Activated CD8-positive, alpha-beta memory T cell treated with anti-CD3 and anti-CD28 coated beads, Interleukin-2, amount 50 U/mL, for 24 hours (primary cell): ENCODE data around the gene REG3A.

Experiments
- DNase-seq: peaks from one replicate; pipeline ENCODE4 v3.0.0-alpha.2; 2020; ENCODE audit errors: extremely low read depth

Gene REG3A

DNA sequence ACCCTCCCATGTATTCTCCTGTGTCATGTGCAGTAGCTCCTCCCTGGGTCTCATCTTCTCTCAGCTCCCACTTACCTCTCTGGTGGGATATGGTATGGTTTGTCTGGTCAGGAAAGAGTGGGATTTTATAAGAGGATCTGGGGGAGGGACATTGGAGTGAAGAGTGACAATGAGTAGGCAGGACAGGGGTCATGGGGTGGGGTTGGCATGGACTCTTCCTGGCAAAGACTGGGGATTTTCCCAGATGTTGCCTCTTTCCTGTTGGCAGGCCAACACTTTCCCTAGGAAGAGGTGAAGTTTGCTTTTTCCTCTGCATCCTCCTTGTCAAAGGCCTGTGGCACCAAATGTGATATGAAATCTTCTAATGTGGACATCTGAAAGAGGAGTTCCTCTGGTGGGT is at the start of gene REG3A:
Gene REG3A (minus strand): TSS at position 101 of the 400 bp plus-strand sequence. CDS start 348 bp downstream, outside the sequence.
- no peak for DNase-seq

DNA sequence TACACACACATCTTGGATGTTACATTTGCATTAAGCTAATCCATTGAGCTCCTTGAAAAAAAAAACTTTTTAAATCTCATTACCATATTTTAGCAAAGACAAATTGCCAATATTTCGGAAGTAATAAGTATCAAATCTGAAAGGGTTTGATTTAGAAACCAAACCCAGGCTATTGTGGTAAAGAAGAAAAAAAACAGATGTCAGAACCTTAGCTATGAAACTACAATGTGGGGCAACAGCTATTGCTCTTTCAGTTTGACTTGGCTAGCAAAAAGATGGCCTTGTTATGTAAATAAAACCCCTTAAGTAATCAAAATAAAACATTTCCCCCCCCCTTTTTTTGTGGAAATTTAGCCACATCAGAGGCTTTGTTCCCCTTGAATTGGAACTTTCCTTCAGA is 41.2 kb upstream of the REG3A start:
- no peak for DNase-seq

DNA sequence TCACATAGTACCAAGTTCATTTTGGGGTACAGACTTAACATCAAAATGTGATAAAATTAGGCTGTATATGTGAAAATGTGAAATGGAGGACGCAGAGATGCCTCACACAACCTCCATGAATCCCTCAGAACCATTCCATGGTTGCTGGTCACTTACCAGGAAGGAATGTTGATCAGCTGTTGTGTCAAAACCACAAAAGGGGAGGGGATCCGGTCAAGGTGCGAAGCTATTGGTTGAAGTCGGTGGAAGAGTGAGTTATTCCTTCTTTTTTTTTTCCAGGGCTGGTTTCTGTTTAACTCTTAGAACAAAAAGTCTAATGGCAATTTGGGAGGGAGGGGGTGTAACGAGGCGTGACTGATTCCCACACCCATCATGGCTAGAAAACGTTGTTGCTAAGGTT is 32.3 kb upstream of the REG3A start:
- DNase-seq = no peak

DNA sequence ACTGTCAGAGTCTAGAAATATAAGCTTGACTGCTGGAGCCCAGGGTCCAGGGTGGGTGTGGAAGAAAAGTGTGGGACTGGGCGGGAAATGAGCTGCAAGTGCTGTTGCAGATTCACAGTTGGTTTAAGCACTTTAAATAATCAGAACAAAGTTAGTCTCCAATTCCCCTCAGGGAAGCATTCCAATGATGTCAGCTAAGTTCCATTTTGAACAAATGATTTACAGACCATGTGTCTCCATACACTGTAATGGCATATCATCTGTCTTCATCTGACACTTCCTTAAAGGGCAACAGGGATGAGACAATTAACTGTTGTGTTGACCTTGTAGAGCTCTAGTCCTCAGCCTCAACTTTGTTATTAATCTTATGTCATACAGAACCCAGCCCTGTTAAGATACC is 31.5 kb upstream of the REG3A start:
- no peak for DNase-seq

DNA sequence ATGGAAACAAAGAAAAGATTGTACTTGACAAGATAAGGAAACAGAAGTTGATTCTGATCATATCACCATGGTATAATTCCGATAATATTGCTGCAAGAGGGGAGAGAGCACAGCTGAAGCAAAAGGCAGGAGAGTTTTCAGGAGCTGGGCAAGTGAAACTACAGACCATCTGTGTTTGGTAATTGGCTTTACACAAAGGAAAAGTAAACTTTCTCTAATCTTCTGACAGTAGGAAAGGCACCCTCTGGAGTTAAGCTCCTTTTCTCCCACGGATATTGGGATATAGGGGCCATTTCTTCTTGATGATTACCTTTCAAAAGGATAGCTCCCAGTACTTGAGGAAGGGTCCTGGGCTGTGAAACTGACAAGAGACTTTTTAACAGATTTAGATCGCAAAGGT is 29.9 kb upstream of the REG3A start:
- DNase-seq = no peak

DNA sequence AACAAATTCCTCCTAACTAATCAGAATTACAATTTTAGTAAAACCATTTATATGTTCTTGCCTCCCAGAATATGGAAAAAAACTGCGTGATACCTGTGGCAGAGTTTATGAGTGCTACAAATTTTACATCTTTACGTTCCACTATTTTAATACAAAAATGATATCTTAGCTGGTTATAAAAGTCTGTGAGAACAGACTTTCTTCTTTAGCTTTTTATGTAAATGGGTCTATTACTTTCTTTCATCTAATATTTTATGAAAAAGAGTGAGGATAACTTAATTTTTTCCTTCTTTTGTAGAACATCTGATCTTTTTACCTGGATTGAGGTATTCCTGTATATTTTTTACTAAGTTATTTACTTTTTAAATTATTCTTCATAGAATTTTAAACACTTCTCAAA is 22.1 kb upstream of the REG3A start:
- DNase-seq = no peak

DNA sequence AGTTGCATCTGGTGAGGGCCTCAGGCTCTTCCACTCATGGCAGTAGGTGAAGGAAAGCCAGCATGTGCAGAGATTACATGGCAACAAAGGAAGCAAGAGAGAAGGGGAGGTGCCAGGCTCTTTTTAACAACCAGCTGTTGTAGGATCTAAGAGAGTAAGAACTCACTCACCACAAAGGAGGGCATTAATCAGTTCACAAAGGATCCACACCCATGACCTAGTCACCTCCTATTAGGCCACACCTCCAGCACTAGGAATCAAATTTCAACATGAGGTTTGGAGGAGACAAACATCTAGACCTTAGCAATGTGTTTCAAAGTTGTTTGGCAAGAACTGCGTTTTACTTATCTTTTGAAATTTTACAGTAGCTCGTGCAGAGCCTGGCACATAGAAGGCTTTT is 20.5 kb upstream of the REG3A start:
- DNase-seq = no peak

DNA sequence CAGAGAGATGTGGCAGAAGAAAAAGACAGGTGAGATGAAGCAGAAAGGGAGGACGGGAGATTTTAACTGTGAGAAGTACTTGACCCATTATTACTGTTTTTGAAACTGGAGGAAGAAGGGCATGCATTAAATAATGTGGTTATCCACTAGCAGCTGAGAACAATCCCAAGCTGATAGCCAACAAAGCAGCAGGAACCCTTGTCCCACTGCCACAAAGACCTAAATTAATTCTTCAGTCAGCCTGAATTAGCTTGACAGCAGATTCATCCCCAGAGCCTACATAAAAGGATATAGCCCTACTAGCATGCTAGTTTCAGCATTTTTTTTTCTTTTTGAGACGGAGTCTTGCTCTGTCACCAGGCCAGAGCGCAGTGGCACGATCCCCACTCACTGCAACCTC is 19.5 kb upstream of the REG3A start:
- no peak for DNase-seq

DNA sequence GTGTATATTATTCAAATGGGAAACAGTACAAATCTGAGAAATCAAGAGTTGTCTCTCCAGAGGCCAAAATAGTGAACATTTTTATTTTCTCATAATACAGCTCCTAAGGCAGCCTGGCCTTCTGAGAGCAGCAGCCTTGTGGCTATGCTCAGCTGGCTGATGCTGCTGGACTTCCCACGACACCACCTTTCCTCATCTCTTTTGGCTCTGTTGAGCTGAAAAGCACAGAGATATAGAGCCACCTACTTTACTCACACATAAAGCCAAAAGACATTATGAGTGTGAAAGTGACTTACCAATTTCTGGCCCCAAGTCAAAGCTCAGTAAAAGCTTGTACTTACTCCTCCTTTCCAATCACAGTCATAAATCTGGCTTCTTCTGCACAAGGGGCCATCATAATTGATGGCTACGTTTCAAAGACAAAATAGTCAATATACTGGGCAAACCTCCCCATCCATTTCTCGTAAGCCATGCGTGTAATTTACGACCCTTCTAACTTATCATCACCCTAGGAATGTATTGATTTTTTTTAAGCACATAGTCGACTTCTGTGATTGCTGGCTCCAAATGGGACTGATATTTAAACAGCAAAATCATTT is 18.6 kb upstream of the REG3A start:
- no peak for DNase-seq

DNA sequence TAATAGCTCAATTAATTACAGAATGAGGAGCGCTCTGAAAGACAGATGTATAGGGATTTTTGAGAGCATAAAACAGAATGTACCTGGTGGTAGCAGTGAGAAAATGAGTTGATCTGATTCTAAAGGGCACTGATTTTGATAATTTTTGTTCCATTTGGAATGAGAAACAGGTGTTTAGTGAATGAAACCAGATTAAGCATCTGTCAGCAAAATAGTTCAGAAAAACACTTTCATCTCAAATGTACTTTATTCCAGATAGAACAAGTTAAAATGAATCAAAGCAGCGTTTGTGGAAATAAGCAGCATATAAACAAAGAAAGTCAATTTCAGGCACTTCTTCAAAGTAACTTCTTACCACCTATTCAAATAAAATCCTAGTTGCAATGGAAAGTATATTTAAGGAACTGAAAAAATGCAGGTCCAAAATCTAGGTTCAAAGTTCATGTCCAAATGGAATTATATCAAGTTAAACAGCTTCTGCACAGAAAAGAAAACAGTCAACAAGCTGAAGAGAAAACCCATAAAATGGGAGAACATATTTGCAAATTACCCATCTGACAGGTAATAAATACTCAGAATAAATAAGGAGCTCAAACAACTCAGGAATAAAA is 11.9 kb upstream of the REG3A start:
- DNase-seq = no peak

DNA sequence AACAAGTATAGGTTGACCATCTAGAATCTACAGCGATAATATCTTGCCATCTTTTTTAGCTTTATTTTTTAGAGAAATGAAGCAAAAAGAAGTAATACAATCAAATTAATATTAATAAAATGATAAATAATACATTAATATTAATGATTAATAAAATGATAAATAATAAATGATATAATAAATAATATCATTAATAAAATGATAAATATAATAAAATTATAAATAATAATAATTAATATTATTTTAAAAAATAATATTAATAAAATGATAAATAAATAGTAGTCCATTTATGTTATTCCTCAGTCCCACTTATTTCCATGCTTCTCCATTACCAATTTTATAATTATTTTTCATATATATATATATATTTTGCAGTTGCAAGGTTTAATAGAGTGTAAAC is 3.2 kb upstream of the REG3A start:
- DNase-seq = no peak

DNA sequence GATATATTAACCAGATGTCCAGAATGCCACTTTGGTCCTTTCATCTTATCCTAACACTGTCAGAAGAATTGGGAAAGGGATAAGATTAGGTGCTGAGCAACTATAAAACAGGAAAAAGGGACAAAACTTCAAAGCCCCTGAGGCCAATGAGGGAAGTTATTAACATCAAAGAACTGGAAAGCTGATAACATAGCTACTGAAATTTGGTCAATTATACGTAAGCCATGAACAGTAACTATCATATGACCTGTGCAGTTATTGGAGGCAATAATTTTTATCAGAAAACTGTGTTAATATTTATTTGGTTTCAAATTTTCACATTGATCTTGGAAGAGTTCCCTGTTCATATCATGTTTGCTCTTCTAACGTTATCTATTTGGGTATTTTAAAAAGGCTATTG is 2.6 kb upstream of the REG3A start:
- DNase-seq = no peak

DNA sequence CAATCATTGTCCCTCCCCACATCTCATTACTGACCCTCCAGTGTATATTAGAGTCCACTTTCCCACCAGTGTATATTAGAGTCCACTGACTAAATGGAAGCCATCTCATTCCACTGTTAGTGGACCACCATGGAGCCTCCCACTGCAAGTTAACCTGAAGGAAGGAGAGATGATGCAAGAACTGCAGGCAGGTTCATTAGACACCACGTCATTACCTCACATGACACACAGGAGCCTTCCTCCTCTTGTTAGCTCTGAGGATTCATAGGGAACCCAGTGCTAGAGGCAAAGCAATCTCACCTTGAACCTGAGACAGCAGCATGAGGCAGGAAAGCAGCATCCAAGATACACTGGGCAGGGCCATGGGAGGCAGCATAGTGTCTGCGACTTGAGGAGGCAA is 523 bp downstream of the REG3A start:
- no peak for DNase-seq

DNA sequence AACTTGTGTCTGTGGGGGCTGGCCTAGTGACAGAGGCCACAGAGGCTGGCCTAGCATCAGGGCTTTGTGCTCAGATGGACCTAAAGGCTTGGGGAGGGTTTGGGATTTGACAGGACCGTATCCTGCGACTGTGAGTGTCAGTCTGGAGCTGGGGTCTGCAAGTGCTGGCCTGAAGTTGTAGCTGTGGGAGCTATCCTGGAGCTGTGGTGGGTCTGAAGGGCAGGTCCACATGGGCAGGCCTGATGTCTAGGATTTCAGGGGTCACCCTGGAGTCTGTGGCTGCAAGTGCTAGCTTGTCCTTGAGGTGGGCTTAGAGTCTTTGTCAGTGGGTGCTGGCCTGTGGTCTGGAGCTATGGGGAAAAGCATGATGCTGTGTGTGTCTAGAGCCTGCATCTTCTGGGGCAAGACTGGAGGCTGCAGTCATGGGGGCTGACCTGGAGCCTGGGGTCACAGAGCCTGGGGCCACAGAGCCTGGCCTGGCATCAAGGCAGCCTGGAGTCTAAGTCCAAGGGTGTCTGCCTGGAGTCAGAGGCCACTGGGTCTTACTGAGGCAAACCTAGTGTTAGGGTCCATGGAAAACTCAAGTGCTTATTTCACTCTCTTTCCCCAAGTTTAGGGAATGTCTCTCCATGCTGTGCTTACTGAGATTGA is 3.6 kb downstream of the REG3A start:
- DNase-seq = no peak

DNA sequence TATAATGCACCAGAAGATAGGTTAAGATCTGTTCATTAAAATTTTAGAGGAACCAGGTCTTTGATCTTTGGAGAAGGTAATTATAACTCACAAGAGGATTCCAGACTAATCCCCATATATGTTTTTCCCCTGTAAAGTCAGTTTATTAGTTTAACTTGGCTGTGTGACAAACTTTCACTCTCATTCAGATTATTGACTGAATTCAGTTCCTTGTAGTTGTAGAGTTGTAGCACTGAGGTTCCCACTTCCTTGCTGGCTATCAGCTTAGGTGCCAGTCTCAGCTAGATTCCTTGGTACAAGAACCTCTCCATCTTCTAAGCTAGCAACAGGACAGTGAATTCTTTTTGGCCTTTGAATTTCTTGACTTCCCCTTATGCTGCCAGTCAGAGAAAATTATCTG is 20.1 kb downstream of the REG3A start:
- no peak for DNase-seq

DNA sequence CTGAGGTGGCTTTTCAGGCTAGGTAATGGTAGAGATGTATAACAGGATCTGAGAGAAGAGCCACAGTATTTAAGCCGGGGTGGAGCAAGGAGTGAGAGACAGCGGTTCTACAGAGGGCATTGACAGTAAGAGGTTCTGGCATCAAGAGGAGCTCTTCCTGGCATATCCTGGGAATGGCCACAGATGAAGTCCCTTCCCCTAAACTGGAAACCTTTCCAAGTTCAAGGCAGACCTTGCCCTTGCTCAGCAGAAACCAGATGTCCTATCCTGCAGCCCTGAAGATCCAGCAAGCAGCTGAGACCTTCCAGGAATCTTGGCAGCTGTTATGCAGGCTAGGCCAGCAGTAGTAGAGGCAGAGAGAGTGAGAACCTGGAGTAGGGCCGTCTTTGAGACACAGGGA is 21.2 kb downstream of the REG3A start:
- no peak for DNase-seq

DNA sequence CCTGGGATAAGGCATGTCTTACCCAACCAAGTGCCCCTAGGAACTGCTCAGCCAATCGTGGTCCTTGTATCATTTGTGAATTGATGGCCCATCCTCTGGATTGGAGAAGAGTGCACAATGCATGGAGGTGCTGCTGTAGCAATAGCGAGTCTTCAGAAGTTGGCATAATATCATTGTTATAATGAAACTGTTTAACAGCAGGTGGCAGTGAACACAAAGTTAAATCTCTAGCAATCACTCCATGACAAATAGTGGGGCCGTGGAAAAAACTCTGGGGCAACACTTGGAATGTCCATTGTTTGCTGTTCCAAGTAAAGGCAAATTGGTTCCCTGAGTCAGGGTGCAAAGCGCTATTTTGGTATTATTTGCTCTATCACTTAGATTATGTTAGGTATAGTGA is 27.9 kb downstream of the REG3A start:
- DNase-seq = no peak

DNA sequence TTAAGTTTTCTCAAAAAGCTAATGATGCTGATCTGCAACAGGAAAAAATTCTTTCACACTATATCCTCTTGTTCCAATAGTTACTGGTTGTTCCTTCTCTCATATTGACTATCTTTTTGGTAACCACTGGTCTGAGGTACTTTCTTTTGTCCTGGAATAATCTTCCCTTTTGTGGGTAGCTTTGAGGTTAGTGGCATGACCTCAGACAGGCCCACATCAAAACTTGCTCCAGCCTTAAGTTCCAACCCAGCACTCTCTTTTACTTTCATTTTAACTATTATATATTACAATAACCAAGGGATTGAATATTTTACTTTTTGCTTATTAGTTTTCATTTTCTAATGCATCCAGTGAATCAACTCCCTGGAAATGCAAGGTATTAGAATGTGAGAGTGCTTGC is 29.7 kb downstream of the REG3A start:
- no peak for DNase-seq

DNA sequence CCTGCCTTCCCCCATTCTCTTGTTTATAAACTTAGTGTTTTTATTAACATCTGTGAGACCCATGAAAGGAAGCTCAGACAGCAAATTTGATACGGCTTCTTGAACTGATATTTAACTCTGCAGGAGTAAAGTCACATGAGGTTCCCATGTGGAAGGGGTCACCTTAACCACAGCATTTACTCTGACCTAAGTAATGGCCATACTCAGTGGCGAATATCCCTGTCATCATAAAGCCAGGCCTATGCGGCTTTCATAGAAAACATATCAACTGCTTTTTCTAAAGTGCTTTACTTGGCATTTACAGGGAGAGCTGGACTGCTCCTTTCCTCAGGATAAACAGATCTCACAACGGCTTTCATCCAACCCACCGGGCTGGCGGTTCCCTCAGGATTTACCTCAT is 30.3 kb downstream of the REG3A start:
- DNase-seq = no peak

DNA sequence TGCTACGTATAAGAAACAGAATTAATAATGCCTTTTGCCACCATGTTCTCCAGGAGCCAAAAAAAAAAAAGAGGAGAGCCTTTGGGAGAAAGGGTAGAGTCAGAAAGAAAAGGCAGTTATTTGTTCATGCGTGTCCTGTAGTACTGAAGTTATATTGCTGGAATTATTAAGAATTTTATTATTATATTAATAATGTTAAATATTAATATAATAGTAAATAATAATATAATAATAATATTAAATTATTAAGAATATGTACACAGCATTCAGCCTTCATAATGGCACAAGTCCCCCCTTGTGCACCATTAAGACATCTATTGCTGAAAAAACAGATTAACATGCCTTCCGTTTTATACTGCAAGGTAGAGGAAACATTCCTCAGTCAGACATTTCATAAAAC is 31.1 kb downstream of the REG3A start:
- DNase-seq = no peak

DNA sequence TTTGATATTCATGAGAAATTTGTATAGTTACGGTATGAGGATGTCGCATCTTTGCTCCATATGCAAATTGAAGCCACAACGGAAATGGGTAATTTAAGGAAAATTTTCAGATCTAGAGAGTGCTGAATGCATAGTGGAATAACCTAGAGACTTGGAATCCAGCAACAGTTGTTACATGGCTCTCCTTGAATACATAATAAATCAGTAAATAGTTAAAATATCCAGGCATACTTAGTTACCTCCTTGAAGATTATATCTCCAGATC is 33.9 kb downstream of the REG3A start:
- DNase-seq = no peak

DNA sequence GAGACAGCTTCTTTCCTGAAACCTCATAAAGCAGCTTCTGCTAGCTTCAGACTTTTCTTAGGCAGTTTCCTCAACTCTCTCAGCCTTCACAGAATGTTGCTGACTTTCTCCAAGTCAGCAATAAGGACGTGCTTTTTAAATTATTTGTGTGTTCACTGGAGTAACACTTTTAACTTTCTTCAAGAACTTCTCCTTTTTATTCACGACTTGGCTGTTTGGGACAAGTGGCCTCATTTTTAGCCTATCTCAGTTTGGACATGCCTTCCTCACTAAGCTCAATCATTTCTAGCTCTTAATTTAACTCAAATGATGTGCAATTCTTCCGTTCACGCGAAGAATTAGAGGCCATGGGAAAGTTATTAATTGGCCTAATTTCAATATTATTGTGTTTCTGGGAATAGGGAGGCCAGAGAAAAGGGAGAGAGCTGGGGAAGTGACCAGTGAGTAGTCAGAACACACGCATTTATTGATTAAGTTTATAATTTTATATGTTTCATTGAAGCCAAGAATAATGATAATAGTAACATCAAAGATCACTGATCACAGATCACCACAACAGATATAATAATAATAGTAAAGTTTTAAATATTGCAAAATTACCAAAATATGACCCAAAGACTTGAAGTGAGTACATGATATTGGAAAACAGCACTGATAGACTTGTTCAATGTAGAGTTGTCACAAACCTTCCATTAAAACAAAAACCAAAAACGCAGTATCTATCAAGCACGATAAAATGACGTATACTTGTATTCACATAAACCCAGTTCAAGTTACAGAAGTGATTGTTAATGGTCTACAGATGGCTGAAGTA is 34.4 kb downstream of the REG3A start:
- DNase-seq = no peak

DNA sequence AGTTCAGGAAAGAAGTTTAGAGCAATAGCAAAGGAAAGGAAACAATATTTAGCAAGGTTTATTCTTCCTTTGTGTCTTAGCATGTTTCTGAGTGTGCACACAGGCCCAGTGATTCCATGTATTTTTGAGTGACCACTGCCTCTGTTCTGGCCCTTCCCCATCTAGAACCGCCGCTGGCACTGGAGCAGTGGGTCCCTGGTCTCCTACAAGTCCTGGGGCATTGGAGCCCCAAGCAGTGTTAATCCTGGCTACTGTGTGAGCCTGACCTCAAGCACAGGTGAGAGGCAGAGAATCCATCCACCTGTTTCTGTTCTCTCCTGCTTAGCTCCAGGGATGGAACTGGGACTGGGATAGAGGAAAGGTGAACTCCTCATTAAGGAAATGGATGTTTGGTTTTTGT is 36.9 kb downstream of the REG3A start:
- no peak for DNase-seq
